OCI-LY7 (cell line): Measurements from ENCODE around the gene CUBN. TPM values are rescaled to one million over a fixed set of nuclear protein-coding genes. Genes with fewer than 3 reads are reported as not detected.

Experiments
- BruUV-seq: library from RNA; stranded (reverse); fragments of 400-500 nt; replicated peaks from 2 replicates; lab custom pipeline; 2021; lab: Mats Ljungman, UMichigan
- CTCF ChIA-PET: fragments of 300-600 bp; sonication (Branson Sonifier 250); formaldehyde crosslinking; loops from one replicate; lab custom pipeline; 2022; ENCODE audit warnings: antibody characterized with exemption; ENCODE audit not compliant: unreplicated experiment; lab: Charles Lee
- POLR2A ChIA-PET: fragments of 300-600 bp; sonication (Branson Sonifier 250); formaldehyde crosslinking; loops from one replicate; lab custom pipeline; 2022; ENCODE audit warnings: antibody characterized with exemption; lab: Charles Lee
- DNase-seq: peaks from one replicate; pipeline ENCODE4 v3.0.0-alpha.2; 2015; ENCODE audit warnings: low spot score
- H2AFZ ChIP-seq: fragments of 200-600 bp; sonication (generic), shearing (Covaris generic); 2 replicates; pipeline ENCODE4 v1.6.1; 2014; ENCODE audit warnings: mild to moderate bottlenecking, antibody characterized with exemption, low read length, moderate library complexity
- H3K27ac ChIP-seq: fragments of 200-600 bp; sonication (generic); 2 replicates; pipeline ENCODE4 v1.5.1; 2014; ENCODE audit warnings: mixed run types, low read depth, mild to moderate bottlenecking, moderate library complexity, low read length, inconsistent platforms; ENCODE audit not compliant: poor library complexity, severe bottlenecking
- H3K36me3 ChIP-seq: fragments of 200-600 bp; sonication (generic); 2 replicates; pipeline ENCODE4 v1.6.1; 2014; ENCODE audit warnings: mild to moderate bottlenecking, antibody characterized with exemption, low read length, moderate library complexity, mixed read lengths; ENCODE audit not compliant: insufficient read depth
- H3K4me1 ChIP-seq: fragments of 200-600 bp; sonication (generic); 2 replicates; pipeline ENCODE4 v1.5.1; 2014; ENCODE audit warnings: mild to moderate bottlenecking, low read length; ENCODE audit not compliant: insufficient read depth, poor library complexity, severe bottlenecking
- H3K4me2 ChIP-seq: fragments of 200-600 bp; sonication (generic); 2 replicates; pipeline ENCODE4 v1.6.1; 2014; ENCODE audit warnings: mild to moderate bottlenecking, low read length
- H3K4me3 ChIP-seq: fragments of 200-600 bp; sonication (generic); 2 replicates; pipeline ENCODE4 v1.5.1; 2014; ENCODE audit warnings: mild to moderate bottlenecking, low read depth, low read length; ENCODE audit not compliant: poor library complexity, severe bottlenecking
- H3K79me2 ChIP-seq: fragments of 200-600 bp; sonication (generic); 2 replicates; pipeline ENCODE4 v1.6.1; 2016; ENCODE audit warnings: low read depth, mild to moderate bottlenecking, low read length, moderate library complexity, mixed read lengths; ENCODE audit not compliant: insufficient read depth
- H3K9me2 ChIP-seq: fragments of 200-600 bp; sonication (generic); 2 replicates; pipeline ENCODE4 v1.6.1; 2016; ENCODE audit warnings: mild to moderate bottlenecking, low read length, mixed read lengths; ENCODE audit not compliant: insufficient read depth
- H3K9me3 ChIP-seq: fragments of 200-600 bp; sonication (generic); 2 replicates; pipeline ENCODE4 v1.6.1; 2014; ENCODE audit warnings: mild to moderate bottlenecking, mixed run types, low read length, mixed read lengths
- H4K20me1 ChIP-seq: fragments of 200-600 bp; sonication (generic); 2 replicates; pipeline ENCODE4 v1.6.1; 2014; ENCODE audit warnings: mild to moderate bottlenecking, antibody characterized with exemption, low read length, moderate library complexity, mixed read lengths; ENCODE audit not compliant: insufficient read depth
- CTCF ChIP-seq: fragments of 200-600 bp; sonication (generic); conservative IDR thresholded peaks from 2 replicates; pipeline ENCODE4 v1.5.1; 2014; ENCODE audit warnings: mild to moderate bottlenecking, antibody characterized with exemption, low read length, moderate library complexity, mixed read lengths
- EZH2phosphoT487 ChIP-seq: fragments of 200-600 bp; sonication (generic); IDR thresholded peaks from 2 replicates; pipeline ENCODE4 v1.6.1; 2018; ENCODE audit warnings: low read depth, borderline replicate concordance, mild to moderate bottlenecking, mixed run types, antibody characterized with exemption, low read length, moderate library complexity, mixed read lengths
- intact Hi-C: fragments of 100-400 bp; cut with micrococcal nuclease; formaldehyde crosslinking; loops from one replicate; pipeline ENCODE4 v1.10.0; 2022; ENCODE audit not compliant: unreplicated experiment
- total RNA-seq, 2 experiments: library from RNA; depleted of rRNA in 1 of 2; stranded (reverse); fragments of >200 nt in 1 of 2; shearing (Covaris generic) in 1 of 2; gene quantifications; 2 replicates each; pipeline ENCODE4 v1.2.3, GENCODE V29; 2014 to 2022

The CUBN gene
- total RNA-seq, 2 experiments from 2014 or later: 0.13 to 0.25 TPM

GRCh38 chr10:16816171-16816570, 313.4 kb downstream of the CUBN start:
- peak overlapping the region; percentile 81 for H3K4me3 ChIP-seq
- POLR2A ChIA-PET: interaction anchor here (0.6 to 1.8 kb wide), 3 partner anchors 20 to 452 kb away, joined by 4 to 11 read pairs (median 5); no protein-coding TSS in a partner anchor
- peaks cover 7% of the 10 kb centered on the region; the same call in 1 of the 2 replicates for H3K79me2 ChIP-seq
- no peak for DNase-seq
- TF ChIP-seq CTCF (0 out of 2 replicates have a peak, but pooled peaks have one; percentile 25), EZH2phosphoT487 (no peak)
- peak overlapping the region; percentile 75 for H3K4me2 ChIP-seq
- no peaks in the 10 kb centered on the region for H3K36me3 ChIP-seq
- CTCF ChIA-PET: no interaction called here
- no peaks in the 10 kb centered on the region for H3K9me2 ChIP-seq
- no peak overlapping the region for H3K27ac ChIP-seq
- no TSS peak for BruUV-seq
- H3K4me1 ChIP-seq: peaks cover 12% of the 10 kb centered on the region
- no peaks in the 10 kb centered on the region for H4K20me1 ChIP-seq
- intact Hi-C loops: loop anchor here (10.0 kb wide), 1 partner anchor 381 kb away; the partner anchor contains the start of gene PTER
- peak overlapping the region; percentile 53; the same call in 1 of the 2 replicates for H2AFZ ChIP-seq
- no peaks in the 10 kb centered on the region for H3K9me3 ChIP-seq

GRCh38 chr10:16814012-16814411, 315.6 kb downstream of the CUBN start:
- BruUV-seq: no TSS peak
- Histone ChIP-seq H3K4me2 (no peak overlapping the region), H3K36me3 (no peaks in the 10 kb centered on the region), H3K4me3 (no peak overlapping the region), H3K4me1 (peaks cover 12% of the 10 kb centered on the region), H3K9me3 (no peaks in the 10 kb centered on the region), H3K79me2 (peaks cover 7% of the 10 kb centered on the region; the same call in 1 of the 2 replicates), H2AFZ (no peak overlapping the region), H4K20me1 (no peaks in the 10 kb centered on the region), H3K27ac (no peak overlapping the region), H3K9me2 (no peaks in the 10 kb centered on the region)
- intact Hi-C loops: loop anchor here (10.0 kb wide), 1 partner anchor 379 kb away; the partner anchor contains the start of gene PTER
- DNase-seq: no peak
- ChIA-PET CTCF (no interaction called here), POLR2A (interaction anchor here (0.7 to 1.3 kb wide), 2 partner anchors 17 to 1006 kb away, joined by 4 read pairs; no protein-coding TSS in a partner anchor)
- TF ChIP-seq CTCF: no peak
- no peak for TF ChIP-seq EZH2phosphoT487

GRCh38 chr10:16812676-16813075, 316.9 kb downstream of the CUBN start:
- no peak overlapping the region for H3K4me3 ChIP-seq
- peaks cover 7% of the 10 kb centered on the region; the same call in 1 of the 2 replicates for H3K79me2 ChIP-seq
- H3K36me3 ChIP-seq: no peaks in the 10 kb centered on the region
- ChIA-PET CTCF (no interaction called here), POLR2A (interaction anchor here (0.5 to 1.4 kb wide), 2 partner anchors 9 to 45 kb away, joined by 3 to 6 read pairs; no protein-coding TSS in a partner anchor)
- no TSS peak for BruUV-seq
- H3K4me2 ChIP-seq: no peak overlapping the region
- no peaks in the 10 kb centered on the region for H3K9me3 ChIP-seq
- H3K27ac ChIP-seq: no peak overlapping the region
- TF ChIP-seq EZH2phosphoT487: no peak
- TF ChIP-seq CTCF: no peak
- intact Hi-C loops: loop anchor here (10.0 kb wide), 1 partner anchor 378 kb away; the partner anchor contains the start of gene PTER
- DNase-seq: no peak
- H2AFZ ChIP-seq: no peak overlapping the region
- H3K4me1 ChIP-seq: peaks cover 8% of the 10 kb centered on the region
- no peaks in the 10 kb centered on the region for H4K20me1 ChIP-seq
- H3K9me2 ChIP-seq: no peaks in the 10 kb centered on the region
